ENCODE results near the gene FUOM. TPM values are rescaled to one million over a fixed set of nuclear protein-coding genes. Genes with fewer than 3 reads are reported as not detected.

FUOM gene
- total RNA-seq, 1 donor from 2014 or later: 37.2 TPM

- Mint-ChIP-seq H3K4me3 (no peak overlapping the region), H3K36me3 (ENCODE audit: low read depth) (peaks cover 37% of the 10 kb centered on the region), H3K4me1 (peaks cover 28% of the 10 kb centered on the region), H3K27ac (no peak overlapping the region), H3K9me3 (no peaks in the 10 kb centered on the region), H3K27me3 (peaks cover 5% of the 10 kb centered on the region)
- ChIA-PET CTCF (no interaction called here), POLR2A (no interaction called here)
- no peak for DNase-seq
- intact Hi-C loops (cut with micrococcal nuclease): loop anchor here (5.0 kb wide), 1 partner anchor 187 kb away; no protein-coding TSS in a partner anchor
- TF ChIP-seq CTCF (IDR thresholded peaks at IDR 0.05): no peak
- ATAC-seq (ENCODE audit: low read depth): no peak
Observed at GRCh38 chr10:133310789-133311188, 47.0 kb downstream of the FUOM start.

- intact Hi-C loops (cut with micrococcal nuclease): loop anchor here (5.0 kb wide), 1 partner anchor 187 kb away; no protein-coding TSS in a partner anchor
- Mint-ChIP-seq H3K9me3 (no peaks in the 10 kb centered on the region), H3K4me1 (peaks cover 32% of the 10 kb centered on the region), H3K27me3 (peaks cover 5% of the 10 kb centered on the region), H3K4me3 (no peak overlapping the region), H3K36me3 (ENCODE audit: low read depth) (peaks cover 38% of the 10 kb centered on the region), H3K27ac (no peak overlapping the region)
- ATAC-seq (ENCODE audit: low read depth) (no peak), DNase-seq (no peak)
- POLR2A ChIA-PET: no interaction called here
- CTCF ChIA-PET: interaction anchor here (1.1 kb wide), 1 partner anchor 19 kb away, joined by 3 read pairs; no protein-coding TSS in a partner anchor
- TF ChIP-seq CTCF (IDR thresholded peaks at IDR 0.05): no peak
Observed at GRCh38 chr10:133310399-133310755, 47.4 kb downstream of the FUOM start.

GRCh38 chr10:133309720-133310398 lies 48.0 kb downstream of the FUOM start:
- POLR2A ChIA-PET: no interaction called here
- intact Hi-C loops (cut with micrococcal nuclease): loop anchor here (1.0 to 5.0 kb wide), 3 partner anchors 63 to 1003 kb away; partner anchors contain the start of genes ECHS1 and STK32C
- CTCF ChIA-PET: interaction anchor here (1.1 kb wide), 1 partner anchor 20 kb away, joined by 3 read pairs; no protein-coding TSS in a partner anchor
- H3K4me3 Mint-ChIP-seq: peak overlapping the region; percentile 78
- no peak overlapping the region for H3K27ac Mint-ChIP-seq
- H3K4me1 Mint-ChIP-seq: peaks cover 37% of the 10 kb centered on the region
- H3K36me3 Mint-ChIP-seq (ENCODE audit: low read depth): peaks cover 42% of the 10 kb centered on the region
- H3K27me3 Mint-ChIP-seq: peaks cover 2% of the 10 kb centered on the region
- TF ChIP-seq CTCF (IDR thresholded peaks at IDR 0.05): no peak
- ATAC-seq (ENCODE audit: low read depth): no peak
- no peaks in the 10 kb centered on the region for H3K9me3 Mint-ChIP-seq
- DNase-seq: no peak

- POLR2A ChIA-PET: no interaction called here
Observed at GRCh38 chr10:133309100-133309719, 48.6 kb downstream of the FUOM start.

More at GRCh38 chr10:133309100-133309719, 48.6 kb downstream of the FUOM start:
- DNase-seq: peak; percentile 94
- intact Hi-C loops (cut with micrococcal nuclease): loop anchor here (1.0 to 5.0 kb wide), 2 partner anchors 64 to 1002 kb away; partner anchors contain the start of genes ECHS1 and STK32C
- CTCF ChIA-PET: interaction anchor here (1.1 kb wide), 1 partner anchor 20 kb away, joined by 3 read pairs; no protein-coding TSS in a partner anchor
- no peaks in the 10 kb centered on the region for H3K27me3 Mint-ChIP-seq
- no peaks in the 10 kb centered on the region for H3K9me3 Mint-ChIP-seq
- peak overlapping the region; percentile 78 for H3K4me3 Mint-ChIP-seq
- H3K27ac Mint-ChIP-seq: peak overlapping the region; percentile 73
- TF ChIP-seq CTCF (IDR thresholded peaks at IDR 0.05): no peak
- peaks cover 44% of the 10 kb centered on the region for H3K36me3 Mint-ChIP-seq (ENCODE audit: low read depth)
- H3K4me1 Mint-ChIP-seq: peaks cover 36% of the 10 kb centered on the region
- peak; percentile 89 for ATAC-seq (ENCODE audit: low read depth)

Data from activated B cell treated with CpG ODN at 0.5 μM for 24 hours (primary cell).